Endothelial cell of umbilical vein (primary cell): ENCODE results near the gene CLN6. TPM values are rescaled to one million over a fixed set of nuclear protein-coding genes. Genes with fewer than 3 reads are reported as not detected.

Source experiments
- BruUV-seq: library from RNA; stranded (reverse); fragments of 400-500 nt; replicated peaks from 2 replicates; lab custom pipeline; 2021; lab: Mats Ljungman, UMichigan
- CTCF ChIA-PET: fragments of 300-600, 350-600 bp; sonication (Branson Sonifier 250); formaldehyde crosslinking; loops from one replicate; lab custom pipeline; 2021; ENCODE audit warnings: antibody characterized with exemption, inconsistent platforms; lab: Charles Lee
- POLR2A ChIA-PET: fragments of 300-600, 350-600 bp; sonication (Branson Sonifier 250); formaldehyde crosslinking; loops from one replicate; lab custom pipeline; 2021; ENCODE audit warnings: antibody characterized with exemption, inconsistent platforms; lab: Charles Lee
- DNase-seq: peaks from one replicate; pipeline ENCODE4 v3.0.0-alpha.2; 2011; ENCODE audit warnings: low read depth, low spot score
- FAIRE-seq: peaks from 2 replicates; lab custom pipeline; 2011; peaks lifted over from hg19 to GRCh38; lab: Jason Lieb, UNC
- H2AFZ ChIP-seq: 2 replicates; pipeline ENCODE4 v1.6.0; 2012; ENCODE audit warnings: low read depth, low read length, control low read depth, inconsistent platforms
- H3K27ac ChIP-seq: 2 replicates; pipeline ENCODE4 v1.5.1; 2011; ENCODE audit warnings: low read depth, mild to moderate bottlenecking, control low read depth, low read length, moderate library complexity; ENCODE audit not compliant: insufficient read depth
- H3K27me3 ChIP-seq, 2 experiments: 2 replicates each; pipeline versions ENCODE4 v1.6.0 to v1.6.1; 2011; ENCODE audit warnings: low read length in 2 of 2, mixed read lengths in 1 of 2; ENCODE audit not compliant: control insufficient read depth in 2 of 2, insufficient read depth in 2 of 2
- H3K36me3 ChIP-seq, 2 experiments: 2 replicates in 1 of 2; 3 replicates in 1 of 2; pipeline ENCODE4 v1.5.1; 2011; ENCODE audit warnings: low read length in 2 of 2, mild to moderate bottlenecking in 1 of 2, moderate library complexity in 1 of 2; ENCODE audit not compliant: control insufficient read depth in 2 of 2, insufficient read depth in 2 of 2; ENCODE audit errors: extremely low read depth in 1 of 2
- H3K4me1 ChIP-seq: 3 replicates; pipeline ENCODE4 v1.5.1; 2011; ENCODE audit warnings: mild to moderate bottlenecking, low read length; ENCODE audit not compliant: control insufficient read depth, insufficient read depth; ENCODE audit errors: extremely low read depth
- H3K4me2 ChIP-seq: 2 replicates; pipeline ENCODE4 v1.6.1; 2011; ENCODE audit warnings: low read length, control low read depth, mixed read lengths; ENCODE audit not compliant: insufficient read depth
- H3K4me3 ChIP-seq, 3 experiments: fragments of 200-600 bp in 1 of 3; sonication (generic), shearing (Covaris generic) in 1 of 3; replicated peaks in 1 of 3; 2 replicates each; pipeline ENCODE4 v1.5.1; 2011 to 2016; ENCODE audit warnings: control low read depth in 3 of 3, low read length in 3 of 3, mild to moderate bottlenecking in 2 of 3, inconsistent platforms in 1 of 3, low read depth in 1 of 3, moderate library complexity in 1 of 3; ENCODE audit not compliant: insufficient read depth in 1 of 3
- H3K79me2 ChIP-seq: 2 replicates; pipeline ENCODE4 v1.6.0; 2012; ENCODE audit warnings: low read length, inconsistent platforms; ENCODE audit not compliant: control insufficient read depth, insufficient read depth
- H3K9ac ChIP-seq: replicated peaks from 2 replicates; pipeline ENCODE3; 2011; ENCODE audit warnings: low read length, control low read depth; ENCODE audit not compliant: insufficient read depth; ENCODE audit errors: extremely low read depth
- H3K9me1 ChIP-seq: replicated peaks from 3 replicates; pipeline ENCODE4 v1.6.0; 2011; ENCODE audit warnings: mild to moderate bottlenecking, low read length; ENCODE audit not compliant: control insufficient read depth, insufficient read depth; ENCODE audit errors: extremely low read depth
- H3K9me3 ChIP-seq: replicated peaks from 2 replicates; pipeline ENCODE4 v1.5.1; 2012; ENCODE audit warnings: low read length, inconsistent platforms; ENCODE audit not compliant: control insufficient read depth, insufficient read depth
- H4K20me1 ChIP-seq: replicated peaks from 2 replicates; pipeline ENCODE3; 2011; ENCODE audit warnings: mild to moderate bottlenecking, low read length; ENCODE audit not compliant: control insufficient read depth, insufficient read depth; ENCODE audit errors: extremely low read depth
- EZH2 ChIP-seq: IDR thresholded peaks from 2 replicates; pipeline ENCODE4 v1.6.1; 2012; ENCODE audit warnings: borderline replicate concordance, low read depth, mild to moderate bottlenecking, moderate library complexity, low read length, inconsistent platforms; ENCODE audit not compliant: severe bottlenecking
- MAX ChIP-seq: IDR thresholded peaks from 2 replicates; pipeline ENCODE4 v1.6.1; 2011; ENCODE audit not compliant: insufficient read depth, insufficient read length
- POLR2A ChIP-seq: IDR thresholded peaks from 2 replicates; pipeline ENCODE4 v1.6.1; 2012; ENCODE audit warnings: low read depth, mild to moderate bottlenecking, control low read depth, low read length
- dilution Hi-C: fragments of 300-500 bp; cut with MboI; formaldehyde crosslinking; loops from one replicate; pipeline ENCODE4 v1.15.0; 2019; ENCODE audit warnings: low sequenced_read_pairs; ENCODE audit not compliant: extremely low pct_ligation_motif_present
- intact Hi-C: fragments of 100-400 bp; cut with micrococcal nuclease; formaldehyde crosslinking; loops from one replicate; pipeline ENCODE4 v1.10.0; 2022
- polyA plus RNA-seq, 4 experiments: library from polyadenylated mRNA; depleted of rRNA in 3 of 4; stranded (reverse) in 3 of 4; unstranded in 1 of 4; fragments of >200 nt; gene quantifications; 2 replicates each; pipeline versions ENCODE4 v1.2.1 to v1.2.3, GENCODE V29; 2011 to 2012; ENCODE audit warnings: missing spikeins in 1 of 4
- total RNA-seq: library from RNA; stranded (reverse); gene quantifications from 2 replicates; pipeline ENCODE4 v1.2.3, GENCODE V29; 2021
- TF ChIP-seq, protein P1 (sequence below), 2 donors: IDR thresholded peaks; 1 replicate in 1 of 2; 2 replicates in 1 of 2; pipeline ENCODE4 v1.5.1; 2011; ENCODE audit warnings: low read length in 2 of 2, mild to moderate bottlenecking in 2 of 2, moderate library complexity in 2 of 2, control low read depth in 1 of 2, inconsistent platforms in 1 of 2, low read depth in 1 of 2; ENCODE audit not compliant: insufficient read depth in 1 of 2; ENCODE audit errors: extremely low read depth in 1 of 2

The CLN6 gene
- total and polyA plus RNA-seq, 2 donors (not counting 3 experiments of a cell fraction or from before 2014, with no cell fraction given): 53.9 to 75.5 TPM

DNA sequence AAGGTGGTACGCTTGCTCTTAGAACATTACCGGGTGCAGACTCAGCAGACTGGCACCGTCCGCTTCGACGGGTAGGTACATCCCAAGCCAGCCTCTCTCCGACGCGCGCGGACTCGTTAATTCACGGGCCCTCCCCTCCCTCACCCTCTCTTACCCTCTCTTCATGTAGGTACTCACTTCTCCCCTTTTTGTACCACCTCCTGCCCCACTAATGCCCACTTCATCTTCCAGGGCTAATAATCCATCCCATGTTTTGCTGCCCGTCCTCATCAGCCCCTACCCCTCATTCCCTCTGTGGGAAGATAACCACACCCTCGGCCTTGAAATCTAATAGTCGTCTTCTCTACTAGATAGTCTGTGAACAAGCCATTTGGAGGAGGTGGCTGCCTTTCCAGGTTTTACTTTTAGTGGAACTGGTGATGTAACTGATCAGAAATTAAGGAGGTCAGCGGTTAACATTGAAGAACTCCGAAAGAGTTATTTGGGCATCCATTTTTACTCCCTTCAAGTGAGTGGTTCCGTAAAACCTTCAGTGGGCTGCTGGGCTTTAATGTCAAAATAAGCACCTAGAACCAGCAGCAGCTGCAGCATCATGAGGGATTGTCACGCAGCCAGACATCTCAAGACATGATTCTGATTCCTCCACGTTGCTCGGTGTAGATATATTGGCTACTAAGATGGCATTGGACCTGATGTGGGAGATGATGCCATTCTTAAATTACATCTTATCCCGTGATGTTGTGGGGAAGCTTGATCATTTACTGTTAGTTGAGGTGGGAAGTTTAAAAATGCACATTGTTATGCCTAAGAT lies 49.3 kb upstream of the CLN6 start:
- DNase-seq: peak; percentile 48
- ChIA-PET CTCF (interaction anchor here (3.2 to 3.7 kb wide), 2 partner anchors 26 to 28 kb away, joined by 16 to 26 read pairs; no protein-coding TSS in a partner anchor), POLR2A (interaction anchor here (1.2 kb wide), 1 partner anchor 271 kb away, joined by 3 read pairs; no protein-coding TSS in a partner anchor)
- no peaks in the 10 kb centered on the region for H3K9me3 ChIP-seq
- peak overlapping the region; percentile 36 to 85 (median 68) for H3K4me3 ChIP-seq
- H3K4me1 ChIP-seq: peaks cover 34% of the 10 kb centered on the region
- intact Hi-C loops: no loop called here
- FAIRE-seq: peak; percentile 68
- dilution Hi-C loops: no loop called here
- H3K27me3 ChIP-seq: no peaks in the 10 kb centered on the region
- peak overlapping the region; percentile 86 for H3K4me2 ChIP-seq
- no peaks in the 10 kb centered on the region for H3K9me1 ChIP-seq
- BruUV-seq: TSS peak; percentile 43
- H3K27ac ChIP-seq: peak overlapping the region; percentile 59
- H3K9ac ChIP-seq: peak overlapping the region; percentile 89
- peaks cover 4% of the 10 kb centered on the region for H4K20me1 ChIP-seq
- H2AFZ ChIP-seq: no peak overlapping the region
- TF ChIP-seq MAX (no peak), EZH2 (no peak), POLR2A (no peak)
- peaks cover 55% of the 10 kb centered on the region for H3K79me2 ChIP-seq
- no peaks in the 10 kb centered on the region for H3K36me3 ChIP-seq

DNA sequence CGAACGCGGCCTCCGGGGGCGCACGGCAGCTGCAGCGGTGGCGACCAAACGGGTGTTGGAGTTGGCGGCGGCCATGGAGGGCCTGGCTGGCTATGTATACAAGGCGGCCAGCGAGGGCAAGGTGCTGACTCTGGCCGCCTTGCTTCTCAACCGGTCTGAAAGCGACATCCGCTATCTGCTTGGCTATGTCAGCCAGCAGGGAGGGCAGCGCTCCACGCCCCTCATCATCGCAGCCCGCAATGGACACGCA lies 48.7 kb upstream of the CLN6 start:
- Histone ChIP-seq H3K79me2 (peaks cover 50% of the 10 kb centered on the region), H4K20me1 (peaks cover 4% of the 10 kb centered on the region), H3K27ac (peak overlapping the region; percentile 59), H3K4me3 (peak overlapping the region; percentile 39 to 85 (median 68)), H2AFZ (no peak overlapping the region), H3K9ac (peak overlapping the region; percentile 89), H3K4me2 (peak overlapping the region; percentile 86), H3K4me1 (peaks cover 34% of the 10 kb centered on the region), H3K9me3 (no peaks in the 10 kb centered on the region), H3K27me3 (no peaks in the 10 kb centered on the region), H3K9me1 (no peaks in the 10 kb centered on the region), H3K36me3 (no peaks in the 10 kb centered on the region)
- intact Hi-C loops: no loop called here
- no peak for TF ChIP-seq MAX
- TF ChIP-seq, protein P1, sequence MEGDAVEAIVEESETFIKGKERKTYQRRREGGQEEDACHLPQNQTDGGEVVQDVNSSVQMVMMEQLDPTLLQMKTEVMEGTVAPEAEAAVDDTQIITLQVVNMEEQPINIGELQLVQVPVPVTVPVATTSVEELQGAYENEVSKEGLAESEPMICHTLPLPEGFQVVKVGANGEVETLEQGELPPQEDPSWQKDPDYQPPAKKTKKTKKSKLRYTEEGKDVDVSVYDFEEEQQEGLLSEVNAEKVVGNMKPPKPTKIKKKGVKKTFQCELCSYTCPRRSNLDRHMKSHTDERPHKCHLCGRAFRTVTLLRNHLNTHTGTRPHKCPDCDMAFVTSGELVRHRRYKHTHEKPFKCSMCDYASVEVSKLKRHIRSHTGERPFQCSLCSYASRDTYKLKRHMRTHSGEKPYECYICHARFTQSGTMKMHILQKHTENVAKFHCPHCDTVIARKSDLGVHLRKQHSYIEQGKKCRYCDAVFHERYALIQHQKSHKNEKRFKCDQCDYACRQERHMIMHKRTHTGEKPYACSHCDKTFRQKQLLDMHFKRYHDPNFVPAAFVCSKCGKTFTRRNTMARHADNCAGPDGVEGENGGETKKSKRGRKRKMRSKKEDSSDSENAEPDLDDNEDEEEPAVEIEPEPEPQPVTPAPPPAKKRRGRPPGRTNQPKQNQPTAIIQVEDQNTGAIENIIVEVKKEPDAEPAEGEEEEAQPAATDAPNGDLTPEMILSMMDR (IDR thresholded peaks at IDR 0.05; ENCODE audit: extremely low read depth in 1 of 2, insufficient read depth in 1 of 2, low read depth in 1 of 2, low read length in 2 of 2): peak in 1 of 2 donors; percentile 67
- FAIRE-seq (peak; percentile 68), DNase-seq (peak; percentile 79)
- no TSS peak for BruUV-seq
- POLR2A ChIA-PET: interaction anchor here (1.2 to 1.7 kb wide), 2 partner anchors 11 to 272 kb away, joined by 3 to 7 read pairs; no protein-coding TSS in a partner anchor
- CTCF ChIA-PET: interaction anchor here (1.0 to 3.7 kb wide), 4 partner anchors 12 to 28 kb away, joined by 3 to 26 read pairs (median 10); no protein-coding TSS in a partner anchor
- dilution Hi-C loops: no loop called here
